Muscle layer of duodenum (tissue), 2 donors: Measurements from ENCODE around the gene AXIN1.
"Not testable (repeated sequence)": the region's sequence is repeated elsewhere in the genome, so short reads cannot be mapped to it uniquely, and the experiment has no call there.

Experiments used
- H3K27ac ChIP-seq: one replicate; pipeline ENCODE4 v1.7.0; 2013; ENCODE audit warnings: mild to moderate bottlenecking, low read length
- H3K27me3 ChIP-seq: one replicate; pipeline ENCODE4 v1.7.0; 2013; ENCODE audit warnings: low read depth, mild to moderate bottlenecking, control low read depth, low read length
- H3K36me3 ChIP-seq, 2 donors: one replicate each; pipeline ENCODE4 v1.7.0; 2013; ENCODE audit warnings: low read length in 2 of 2, control low read depth in 1 of 2, mild to moderate bottlenecking in 1 of 2; ENCODE audit not compliant: insufficient read depth in 2 of 2, control insufficient read depth in 1 of 2
- H3K4me1 ChIP-seq, 2 donors: one replicate each; pipeline ENCODE4 v1.7.0; 2013; ENCODE audit warnings: low read length in 2 of 2, mild to moderate bottlenecking in 2 of 2, control low read depth in 1 of 2, moderate library complexity in 1 of 2; ENCODE audit not compliant: insufficient read depth in 2 of 2, control insufficient read depth in 1 of 2
- H3K4me3 ChIP-seq, 2 donors: one replicate each; pipeline ENCODE4 v1.7.0; 2013; ENCODE audit warnings: low read length in 2 of 2, low read depth in 1 of 2, mild to moderate bottlenecking in 1 of 2
- H3K9me3 ChIP-seq, 2 donors: one replicate each; pipeline ENCODE4 v1.7.0; 2013; ENCODE audit warnings: low read length in 2 of 2, control low read depth in 1 of 2, mild to moderate bottlenecking in 1 of 2; ENCODE audit not compliant: control insufficient read depth in 1 of 2
- donor health status: healthy.

AXIN1 gene

DNA sequence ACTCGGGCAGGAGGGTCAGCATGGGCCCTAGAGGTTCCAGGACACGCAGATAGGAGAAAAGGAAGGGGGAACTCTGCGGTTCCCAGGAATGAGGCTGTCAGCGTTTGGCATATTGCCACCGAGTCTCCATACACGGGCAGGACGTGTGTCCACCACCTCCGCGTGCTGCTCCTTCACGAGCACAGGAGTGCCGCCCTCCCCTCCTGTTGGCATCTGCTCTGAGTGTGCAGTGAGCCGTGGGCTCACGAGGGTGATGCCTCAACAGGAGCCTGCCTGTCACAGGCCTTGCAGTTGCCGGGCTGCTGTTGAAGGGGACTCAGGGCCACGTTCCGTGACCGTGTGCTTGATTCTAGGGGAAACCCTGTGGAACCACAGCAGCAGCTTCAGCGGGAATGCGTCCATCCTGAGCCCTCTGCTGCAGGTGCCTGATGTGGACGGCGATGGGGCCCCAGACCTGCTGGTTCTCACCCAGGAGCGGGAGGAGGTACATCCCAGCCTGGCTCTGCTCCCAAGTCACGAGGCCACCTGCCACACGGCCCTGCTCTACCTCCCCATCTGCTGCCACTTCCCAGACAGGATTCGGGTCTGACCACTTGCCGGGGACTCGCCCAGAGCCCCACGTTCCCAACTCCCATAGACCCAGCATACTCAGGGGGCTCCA, 91.4 kb downstream of the AXIN1 start:
- peaks cover 5 to 74% of the 10 kb centered on the region in 2 donors for H3K36me3 ChIP-seq
- no peak overlapping the region for H3K27ac ChIP-seq
- no peak overlapping the region for H3K4me3 ChIP-seq
- no peaks in the 10 kb centered on the region for H3K27me3 ChIP-seq
- no peaks in the 10 kb centered on the region for H3K4me1 ChIP-seq
- no peaks in the 10 kb centered on the region for H3K9me3 ChIP-seq

- no peaks in the 10 kb centered on the region for H3K4me1 ChIP-seq
- no peak overlapping the region for H3K27ac ChIP-seq
- H3K4me3 ChIP-seq = no peak overlapping the region
- no peaks in the 10 kb centered on the region for H3K9me3 ChIP-seq
- no peaks in the 10 kb centered on the region for H3K27me3 ChIP-seq
- peaks cover 10 to 81% of the 10 kb centered on the region in 2 donors for H3K36me3 ChIP-seq
Measured at GRCh38 chr16:260326-260725, 92.2 kb downstream of the AXIN1 start.

DNA sequence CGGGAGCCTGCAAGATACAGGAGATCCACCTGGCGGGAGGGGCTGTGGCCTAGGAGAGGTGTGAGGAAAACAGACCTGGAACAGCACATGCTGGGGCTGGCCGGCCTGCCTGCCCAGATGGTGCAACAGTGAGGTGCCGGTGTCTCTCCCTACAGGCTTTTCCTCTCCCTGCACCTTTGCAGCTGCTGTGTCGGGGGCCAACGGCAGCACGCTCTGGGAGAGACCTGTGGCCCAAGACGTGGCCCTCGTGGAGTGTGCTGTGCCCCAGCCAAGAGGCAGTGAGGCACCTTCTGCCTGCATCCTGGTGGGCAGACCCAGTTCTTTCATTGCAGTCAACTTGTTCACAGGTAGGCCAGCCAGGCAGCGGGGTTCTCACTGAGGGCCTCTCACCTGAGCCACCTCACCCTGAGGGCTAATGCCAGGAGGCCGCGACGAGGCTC, 92.7 kb downstream of the AXIN1 start:
- H3K9me3 ChIP-seq = no peaks in the 10 kb centered on the region
- no peak overlapping the region for H3K4me3 ChIP-seq
- peaks cover 10 to 80% of the 10 kb centered on the region in 2 donors for H3K36me3 ChIP-seq
- H3K27me3 ChIP-seq = no peaks in the 10 kb centered on the region
- no peak overlapping the region for H3K27ac ChIP-seq
- H3K4me1 ChIP-seq = no peaks in the 10 kb centered on the region

DNA sequence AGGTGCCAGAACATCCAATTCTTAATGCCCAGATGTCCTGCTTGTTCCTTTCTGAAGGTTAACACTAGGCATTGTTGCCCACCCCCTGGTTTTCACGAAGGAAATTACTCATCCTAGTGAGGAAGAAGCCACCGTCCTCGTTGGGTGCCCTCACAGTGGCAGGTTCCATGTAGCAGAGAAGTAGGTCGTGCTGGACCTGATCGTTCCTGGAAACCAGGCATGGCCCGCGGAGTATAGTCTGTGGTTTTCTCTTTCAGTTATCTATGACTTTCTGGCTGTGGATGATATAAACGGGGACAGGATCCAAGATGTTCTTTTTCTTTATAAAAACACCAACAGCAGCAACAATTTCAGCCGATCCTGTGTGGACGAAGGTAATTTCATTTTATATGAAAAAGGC, 93.3 kb downstream of the AXIN1 start:
- Histone ChIP-seq H3K9me3 (no peaks in the 10 kb centered on the region), H3K36me3 (peaks cover 10 to 79% of the 10 kb centered on the region in 2 donors), H3K27me3 (no peaks in the 10 kb centered on the region), H3K27ac (no peak overlapping the region), H3K4me1 (no peaks in the 10 kb centered on the region), H3K4me3 (no peak overlapping the region)

- H3K4me1 ChIP-seq, H3K27me3 ChIP-seq, H3K27ac ChIP-seq, H3K4me3 ChIP-seq, H3K9me3 ChIP-seq: not testable (repeated sequence)
- H3K36me3 ChIP-seq = peaks cover 10 to 73% of the 10 kb centered on the region in 2 donors
Measured at GRCh38 chr16:258091-258490, 94.4 kb downstream of the AXIN1 start.

DNA sequence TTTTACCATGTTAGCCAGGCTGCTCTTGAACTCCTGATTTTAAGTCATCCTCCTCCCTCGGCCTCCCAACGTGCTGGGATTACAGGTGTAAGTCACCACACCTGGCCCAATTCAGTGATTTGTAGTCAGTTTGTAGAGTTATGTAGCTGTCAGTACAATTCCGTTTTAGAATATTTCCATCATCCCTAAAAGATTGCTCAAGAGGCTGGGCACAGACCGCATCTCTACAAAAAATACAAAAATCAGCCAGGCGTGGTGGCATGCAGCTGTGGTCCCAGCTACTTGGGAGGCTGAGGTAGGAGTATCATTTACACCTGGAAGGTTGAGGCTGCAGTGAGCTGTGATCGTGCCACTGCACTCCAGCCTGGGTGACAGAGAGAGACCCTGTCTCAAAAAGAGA, 97.3 kb downstream of the AXIN1 start:
- Histone ChIP-seq H3K9me3 (no peaks in the 10 kb centered on the region), H3K4me3 (no peak overlapping the region), H3K36me3 (peaks cover 10 to 67% of the 10 kb centered on the region in 2 donors), H3K4me1 (no peaks in the 10 kb centered on the region), H3K27ac (no peak overlapping the region), H3K27me3 (no peaks in the 10 kb centered on the region)

GRCh38 chr16:254461-254860, 98.1 kb downstream of the AXIN1 start:
- no peak overlapping the region for H3K4me3 ChIP-seq
- H3K36me3 ChIP-seq = peaks cover 7 to 62% of the 10 kb centered on the region in 2 donors
- H3K9me3 ChIP-seq = no peaks in the 10 kb centered on the region
- no peaks in the 10 kb centered on the region for H3K4me1 ChIP-seq
- no peaks in the 10 kb centered on the region for H3K27me3 ChIP-seq
- no peak overlapping the region for H3K27ac ChIP-seq

DNA sequence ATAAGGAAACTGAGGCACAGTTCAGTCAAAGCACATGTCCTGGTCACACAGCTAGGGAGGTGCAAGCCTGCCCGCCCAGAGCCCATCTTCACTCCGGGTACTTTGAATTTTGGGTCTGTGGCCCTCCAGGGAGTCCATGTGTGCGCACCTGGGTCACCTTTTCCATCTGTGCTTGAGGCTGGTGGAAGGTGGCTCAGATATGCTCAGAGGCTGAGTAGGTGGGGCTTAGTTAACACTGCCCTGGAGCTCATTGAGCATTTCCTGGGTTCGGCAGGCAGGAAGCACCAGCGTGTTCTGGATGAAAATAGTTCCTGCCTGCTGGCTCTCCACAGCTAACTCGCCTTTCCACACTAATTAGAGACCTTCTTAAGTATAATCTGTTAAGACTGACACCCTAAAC, 98.7 kb downstream of the AXIN1 start:
- H3K27me3 ChIP-seq = no peaks in the 10 kb centered on the region
- peaks cover 5 to 56% of the 10 kb centered on the region in 2 donors for H3K36me3 ChIP-seq
- H3K4me1 ChIP-seq = no peaks in the 10 kb centered on the region
- no peaks in the 10 kb centered on the region for H3K9me3 ChIP-seq
- no peak overlapping the region for H3K4me3 ChIP-seq
- H3K27ac ChIP-seq = no peak overlapping the region

- Histone ChIP-seq H3K4me3 (no peak overlapping the region), H3K9me3 (no peaks in the 10 kb centered on the region), H3K36me3 (peaks cover 5 to 54% of the 10 kb centered on the region in 2 donors), H3K27ac (peak overlapping the region; percentile 61), H3K27me3 (no peaks in the 10 kb centered on the region), H3K4me1 (no peaks in the 10 kb centered on the region)
Measured at GRCh38 chr16:252366-253337, 99.9 kb downstream of the AXIN1 start.

- Histone ChIP-seq H3K27ac (no peak overlapping the region), H3K4me3 (no peak overlapping the region), H3K4me1 (no peaks in the 10 kb centered on the region), H3K9me3 (no peaks in the 10 kb centered on the region), H3K36me3 (peaks cover 0 to 28% of the 10 kb centered on the region in 2 donors), H3K27me3 (no peaks in the 10 kb centered on the region)
Measured at GRCh38 chr16:249431-249830, 103.1 kb downstream of the AXIN1 start.

- H3K27me3 ChIP-seq = no peaks in the 10 kb centered on the region
- no peaks in the 10 kb centered on the region for H3K9me3 ChIP-seq
- no peaks in the 10 kb centered on the region for H3K4me1 ChIP-seq
- H3K4me3 ChIP-seq = no peak overlapping the region
- peaks cover 0 to 15% of the 10 kb centered on the region in 2 donors for H3K36me3 ChIP-seq
- H3K27ac ChIP-seq = no peak overlapping the region
Measured at GRCh38 chr16:247027-247426, 105.5 kb downstream of the AXIN1 start.
